IMR-90 (cell line): ENCODE data around the gene TRIM38. TPM values are rescaled to one million over a fixed set of nuclear protein-coding genes. Genes with fewer than 3 reads are reported as not detected.

Experiments used
- ATAC-seq: fragments of 200-7000 bp; cut with Tn5 transposase; 2 replicates; pipeline ENCODE4 v1.9.1; 2020; ENCODE audit warnings: low read depth, mild to moderate bottlenecking, moderate library complexity
- BruUV-seq: library from RNA; stranded (reverse); fragments of 400-500 nt; replicated peaks from 2 replicates; lab custom pipeline; 2021; lab: Mats Ljungman, UMichigan
- CTCF ChIA-PET: fragments of 300-600 bp; formaldehyde crosslinking; extraction: SDS; loops from one replicate; lab custom pipeline; 2021; ENCODE audit warnings: antibody characterized with exemption; lab: Yijun Ruan, JAX
- POLR2A ChIA-PET: fragments of 300-600 bp; sonication (Branson Sonifier 250); formaldehyde crosslinking; loops from one replicate; lab custom pipeline; 2022; ENCODE audit warnings: antibody characterized with exemption; ENCODE audit not compliant: unreplicated experiment; lab: Charles Lee
- DNase-seq: peaks from one replicate; pipeline ENCODE4 v3.0.0; 2013
- H2AFZ ChIP-seq: replicated peaks from 2 replicates; pipeline ENCODE3; 2013; ENCODE audit warnings: low read length, mild to moderate bottlenecking; ENCODE audit not compliant: poor library complexity
- H2AK5ac ChIP-seq: 2 replicates; pipeline ENCODE4 v1.6.1; 2013; ENCODE audit warnings: low read depth, low read length, inconsistent platforms
- H2AK9ac ChIP-seq: replicated peaks from 2 replicates; pipeline ENCODE3; 2013; ENCODE audit warnings: mild to moderate bottlenecking, low read depth, low read length, moderate library complexity; ENCODE audit not compliant: poor library complexity
- H2BK120ac ChIP-seq: 2 replicates; pipeline ENCODE4 v1.6.1; 2013; ENCODE audit warnings: low read depth, low read length, inconsistent platforms
- H2BK15ac ChIP-seq: 3 replicates; pipeline ENCODE4 v1.6.1; 2013; ENCODE audit warnings: low read depth, low read length, inconsistent platforms
- H2BK20ac ChIP-seq: 2 replicates; pipeline ENCODE4 v1.6.1; 2013; ENCODE audit warnings: low read depth, mild to moderate bottlenecking, inconsistent platforms, low read length, moderate library complexity
- H2BK5ac ChIP-seq: 2 replicates; pipeline ENCODE4 v1.6.1; 2013; ENCODE audit warnings: mild to moderate bottlenecking, low read depth, low read length, inconsistent platforms; ENCODE audit not compliant: poor library complexity, severe bottlenecking
- H3K14ac ChIP-seq: replicated peaks from 2 replicates; pipeline ENCODE4 v1.6.1; 2013; ENCODE audit warnings: low read depth, low read length, inconsistent platforms
- H3K18ac ChIP-seq: 2 replicates; pipeline ENCODE4 v1.6.1; 2013; ENCODE audit warnings: low read depth, low read length, control low read depth
- H3K23ac ChIP-seq: 2 replicates; pipeline ENCODE4 v1.6.1; 2013; ENCODE audit warnings: low read depth, low read length, inconsistent platforms
- H3K27ac ChIP-seq: 2 replicates; pipeline ENCODE4 v1.5.1; 2013; ENCODE audit warnings: mild to moderate bottlenecking, control low read depth, low read length; ENCODE audit not compliant: insufficient read depth
- H3K27me3 ChIP-seq: 2 replicates; pipeline ENCODE4 v1.6.1; 2013; ENCODE audit warnings: low read length; ENCODE audit not compliant: control insufficient read depth, insufficient read depth
- H3K36me3 ChIP-seq: 2 replicates; pipeline ENCODE4 v1.6.1; 2013; ENCODE audit warnings: low read length, mixed read lengths; ENCODE audit not compliant: control insufficient read depth, insufficient read depth
- H3K4ac ChIP-seq: 2 replicates; pipeline ENCODE4 v1.6.1; 2013; ENCODE audit warnings: low read depth, low read length, inconsistent platforms
- H3K4me1 ChIP-seq: 2 replicates; pipeline ENCODE4 v1.6.1; 2013; ENCODE audit warnings: low read length, mixed read lengths; ENCODE audit not compliant: control insufficient read depth, insufficient read depth
- H3K4me2 ChIP-seq: 2 replicates; pipeline ENCODE4 v1.6.1; 2013; ENCODE audit warnings: low read depth, mild to moderate bottlenecking, control low read depth, low read length, moderate library complexity
- H3K4me3 ChIP-seq: 2 replicates; pipeline ENCODE4 v1.5.1; 2013; ENCODE audit warnings: low read depth, mild to moderate bottlenecking, control low read depth, low read length, moderate library complexity; ENCODE audit not compliant: insufficient read depth
- H3K56ac ChIP-seq: 2 replicates; pipeline ENCODE4 v1.6.1; 2013; ENCODE audit warnings: low read length, inconsistent platforms; ENCODE audit not compliant: insufficient read depth; ENCODE audit errors: extremely low read depth
- H3K79me1 ChIP-seq, 2 experiments: 2 replicates each; pipeline ENCODE4 v1.6.1; 2013; ENCODE audit warnings: low read length in 2 of 2, inconsistent platforms in 1 of 2, low read depth in 1 of 2
- H3K9ac ChIP-seq: 2 replicates; pipeline ENCODE4 v1.6.1; 2013; ENCODE audit warnings: low read depth, low read length, control low read depth
- H3K9me1 ChIP-seq: 2 replicates; pipeline ENCODE4 v1.6.1; 2013; ENCODE audit warnings: low read length, inconsistent platforms; ENCODE audit not compliant: insufficient read depth
- H3K9me3 ChIP-seq: 2 replicates; pipeline ENCODE4 v1.6.1; 2013; ENCODE audit warnings: low read length; ENCODE audit not compliant: control insufficient read depth, insufficient read depth
- H4K20me1 ChIP-seq: 2 replicates; pipeline ENCODE4 v1.6.1; 2013; ENCODE audit warnings: low read length, inconsistent platforms; ENCODE audit not compliant: insufficient read depth
- H4K5ac ChIP-seq: 2 replicates; pipeline ENCODE4 v1.6.1; 2013; ENCODE audit warnings: mild to moderate bottlenecking, low read depth, low read length, control low read depth
- H4K8ac ChIP-seq, 2 experiments: 2 replicates each; pipeline ENCODE4 v1.6.1; 2013; ENCODE audit warnings: low read depth in 2 of 2, low read length in 2 of 2, control low read depth in 1 of 2, inconsistent platforms in 1 of 2
- H4K91ac ChIP-seq: 2 replicates; pipeline ENCODE4 v1.6.1; 2013; ENCODE audit warnings: low read depth, low read length, inconsistent platforms; ENCODE audit not compliant: insufficient read depth
- BHLHE40 ChIP-seq: fragments of 150-350 bp; IDR thresholded peaks from 2 replicates; pipeline ENCODE4 v1.6.1; 2016; ENCODE audit warnings: mild to moderate bottlenecking, low read depth, low read length
- CEBPB ChIP-seq: IDR thresholded peaks from 2 replicates; pipeline ENCODE4 v1.6.1; 2012; ENCODE audit warnings: low read depth, low read length, improper control_type of control experiment
- CHD1 ChIP-seq: IDR thresholded peaks from 2 replicates; pipeline ENCODE4 v1.6.1; 2012; ENCODE audit warnings: low read depth, low read length, improper control_type of control experiment
- ELK1 ChIP-seq: fragments of 150-350 bp; IDR thresholded peaks from 2 replicates; pipeline ENCODE4 v1.6.1; 2016; ENCODE audit warnings: low read depth, mild to moderate bottlenecking, low read length, moderate library complexity, borderline replicate concordance
- MAFK ChIP-seq: IDR thresholded peaks from 2 replicates; pipeline ENCODE4 v1.6.1; 2012; ENCODE audit warnings: low read depth, low read length, improper control_type of control experiment
- MXI1 ChIP-seq: IDR thresholded peaks from 2 replicates; pipeline ENCODE4 v1.6.1; 2012; ENCODE audit warnings: low read depth, mild to moderate bottlenecking, low read length, moderate library complexity, borderline replicate concordance
- POLR2A ChIP-seq: IDR thresholded peaks from 2 replicates; pipeline ENCODE4 v1.6.1; 2012; ENCODE audit warnings: mild to moderate bottlenecking, low read depth, low read length
- RAD21 ChIP-seq: IDR thresholded peaks from 2 replicates; pipeline ENCODE4 v1.6.1; 2012; ENCODE audit warnings: low read length, improper control_type of control experiment
- RCOR1 ChIP-seq: IDR thresholded peaks from 2 replicates; pipeline ENCODE4 v1.6.1; 2012; ENCODE audit warnings: mild to moderate bottlenecking, low read length, improper control_type of control experiment; ENCODE audit not compliant: insufficient replicate concordance
- RFX5 ChIP-seq: IDR thresholded peaks from 2 replicates; pipeline ENCODE4 v1.8.0; 2012; ENCODE audit warnings: low read depth, mild to moderate bottlenecking, low read length, moderate library complexity
- USF2 ChIP-seq: fragments of 150-350 bp; IDR thresholded peaks from 2 replicates; pipeline ENCODE4 v1.6.1; 2017; ENCODE audit warnings: mild to moderate bottlenecking, antibody characterized with exemption, low read length, low read depth
- whole genome bisulfite sequencing, 2 experiments: methylation state at CpG; one replicate each; pipeline versions ENCODE4 v1.1.5 to v1.1.7; 2013; ENCODE audit warnings: missing lambda C conversion rate in 2 of 2; ENCODE audit not compliant: insufficient read length in 1 of 2; ENCODE audit errors: extremely low coverage in 2 of 2; 5-methylcytosine and 5-hydroxymethylcytosine counted together
- dilution Hi-C: fragments of 300-500 bp; cut with HindIII; formaldehyde crosslinking; loops from one replicate; pipeline ENCODE4 v1.14.3; 2018; ENCODE audit warnings: low sequenced_read_pairs; ENCODE audit not compliant: unreplicated experiment
- in situ Hi-C: fragments of 300-500 bp; cut with MboI; formaldehyde crosslinking; loops from 3 replicates; pipeline ENCODE4 v1.14.3; 2019; ENCODE audit warnings: low sequenced_read_pairs, inconsistent platforms, mixed read lengths
- intact Hi-C: fragments of 100-400 bp; cut with micrococcal nuclease; formaldehyde crosslinking; loops from 2 replicates; pipeline ENCODE4 v1.10.0; 2022
- polyA plus RNA-seq, 3 experiments: library from polyadenylated mRNA; depleted of rRNA; stranded (reverse); fragments of >200 nt; gene quantifications; 2 replicates each; pipeline ENCODE4 v1.2.3, GENCODE V29; 2012; ENCODE audit warnings: low replicate concordance in 1 of 3
- total RNA-seq: library from RNA; depleted of rRNA; stranded (reverse); fragments of >200 nt; gene quantifications from 2 replicates; pipeline ENCODE4 v1.2.3, GENCODE V29; 2012
- TF ChIP-seq, protein P1 (sequence below): conservative IDR thresholded peaks from 2 replicates; pipeline ENCODE4 v1.5.1; 2012; ENCODE audit warnings: mild to moderate bottlenecking, low read depth, low read length, improper control_type of control experiment

Gene TRIM38
- total and polyA plus RNA-seq, 2 of the 4 experiments (the other 2 are of a cell fraction) = 4.1 to 6.3 TPM

DNA sequence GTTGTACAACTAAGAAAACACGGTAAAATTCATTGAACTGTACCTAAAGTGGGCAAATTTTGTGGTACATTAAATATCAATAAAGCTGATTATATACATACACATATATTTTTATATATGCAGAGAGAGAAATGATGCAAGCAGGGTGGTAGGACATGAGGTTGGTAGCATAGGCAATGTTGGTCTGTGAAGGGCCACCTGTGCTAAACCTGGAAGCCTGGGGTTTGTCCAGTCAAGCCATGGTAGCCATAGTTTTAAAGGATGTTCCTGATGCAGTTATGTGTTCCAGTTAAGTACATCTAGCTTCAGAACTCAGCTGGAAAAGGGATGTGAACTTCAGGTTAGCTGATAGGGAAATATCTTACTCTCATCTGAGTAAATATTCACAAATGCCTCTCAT, 60.1 kb downstream of the TRIM38 start:
- H3K79me1 ChIP-seq = peaks cover 4 to 10% of the 10 kb centered on the region in 2 experiments; a peak in 2 of 4 replicates
- H3K9ac ChIP-seq = no peak overlapping the region
- intact Hi-C loops (loop anchor here (5.0 to 10.0 kb wide), 2 partner anchors 1125 to 1812 kb away; a partner anchor contains a TSS), dilution Hi-C loops (no loop called here), in situ Hi-C loops (no loop called here)
- H2AK9ac ChIP-seq = no peak overlapping the region
- H3K23ac ChIP-seq = no peak overlapping the region
- no peaks in the 10 kb centered on the region for H3K27me3 ChIP-seq
- WGBS, 2 experiments = no CpG with 5 or more reads among the region's 1 CpG
- no peak overlapping the region for H4K5ac ChIP-seq
- H2AFZ ChIP-seq = no peak overlapping the region
- no peak overlapping the region for H3K56ac ChIP-seq
- BruUV-seq = no TSS peak
- no peak overlapping the region for H2BK15ac ChIP-seq
- no peak overlapping the region for H3K18ac ChIP-seq
- H3K4me2 ChIP-seq = no peak overlapping the region
- no peak overlapping the region for H4K8ac ChIP-seq
- H2BK20ac ChIP-seq = no peak overlapping the region
- no peaks in the 10 kb centered on the region for H3K9me1 ChIP-seq
- ChIA-PET CTCF (interaction anchor here (1.1 to 1.2 kb wide), 2 partner anchors 8 to 30 kb away, joined by 3 read pairs; no protein-coding TSS in a partner anchor), POLR2A (interaction anchor here (0.6 to 1.9 kb wide), 4 partner anchors 8 to 1155 kb away, joined by 3 to 17 read pairs (median 9); a partner anchor contains a TSS)
- H2BK120ac ChIP-seq = no peak overlapping the region
- H3K14ac ChIP-seq = no peak overlapping the region; the same call in 1 of the 2 replicates
- peaks cover 5% of the 10 kb centered on the region for H3K4me1 ChIP-seq
- DNase-seq = no peak
- no peak for TF ChIP-seq USF2
- TF ChIP-seq RAD21 = no peak
- no peak for TF ChIP-seq ELK1
- TF ChIP-seq BHLHE40 = no peak
- TF ChIP-seq MXI1 = no peak
- no peak for TF ChIP-seq CHD1
- no peak for TF ChIP-seq MAFK
- no peak for TF ChIP-seq RFX5
- TF ChIP-seq POLR2A = no peak
- TF ChIP-seq, protein P1, sequence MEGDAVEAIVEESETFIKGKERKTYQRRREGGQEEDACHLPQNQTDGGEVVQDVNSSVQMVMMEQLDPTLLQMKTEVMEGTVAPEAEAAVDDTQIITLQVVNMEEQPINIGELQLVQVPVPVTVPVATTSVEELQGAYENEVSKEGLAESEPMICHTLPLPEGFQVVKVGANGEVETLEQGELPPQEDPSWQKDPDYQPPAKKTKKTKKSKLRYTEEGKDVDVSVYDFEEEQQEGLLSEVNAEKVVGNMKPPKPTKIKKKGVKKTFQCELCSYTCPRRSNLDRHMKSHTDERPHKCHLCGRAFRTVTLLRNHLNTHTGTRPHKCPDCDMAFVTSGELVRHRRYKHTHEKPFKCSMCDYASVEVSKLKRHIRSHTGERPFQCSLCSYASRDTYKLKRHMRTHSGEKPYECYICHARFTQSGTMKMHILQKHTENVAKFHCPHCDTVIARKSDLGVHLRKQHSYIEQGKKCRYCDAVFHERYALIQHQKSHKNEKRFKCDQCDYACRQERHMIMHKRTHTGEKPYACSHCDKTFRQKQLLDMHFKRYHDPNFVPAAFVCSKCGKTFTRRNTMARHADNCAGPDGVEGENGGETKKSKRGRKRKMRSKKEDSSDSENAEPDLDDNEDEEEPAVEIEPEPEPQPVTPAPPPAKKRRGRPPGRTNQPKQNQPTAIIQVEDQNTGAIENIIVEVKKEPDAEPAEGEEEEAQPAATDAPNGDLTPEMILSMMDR = no peak
- TF ChIP-seq RCOR1 = no peak
- TF ChIP-seq CEBPB = no peak
- no peak for ATAC-seq
- no peaks in the 10 kb centered on the region for H3K9me3 ChIP-seq
- H3K36me3 ChIP-seq = no peaks in the 10 kb centered on the region
- no peak overlapping the region for H3K4ac ChIP-seq
- no peak overlapping the region for H2BK5ac ChIP-seq
- no peak overlapping the region for H3K4me3 ChIP-seq
- H4K91ac ChIP-seq = no peak overlapping the region; the same call in 1 of the 2 replicates
- no peak overlapping the region for H3K27ac ChIP-seq
- no peak overlapping the region; the same call in 1 of the 2 replicates for H2AK5ac ChIP-seq
- H4K20me1 ChIP-seq = no peaks in the 10 kb centered on the region
